SIG-M5 (cell line): Measurements from ENCODE around the gene POLR1H.
A peak's percentile ranks its signal among the peaks of the same experiment; 100 is the strongest.
"Not testable (repeated sequence)": the region's sequence is repeated elsewhere in the genome, so short reads cannot be mapped to it uniquely, and the experiment has no call there.

Experiments
- DNase-seq: peaks from one replicate; lab custom pipeline; 2025; lab: John Stamatoyannopoulos, UW

The POLR1H gene, protein sequence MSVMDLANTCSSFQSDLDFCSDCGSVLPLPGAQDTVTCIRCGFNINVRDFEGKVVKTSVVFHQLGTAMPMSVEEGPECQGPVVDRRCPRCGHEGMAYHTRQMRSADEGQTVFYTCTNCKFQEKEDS

DNA sequence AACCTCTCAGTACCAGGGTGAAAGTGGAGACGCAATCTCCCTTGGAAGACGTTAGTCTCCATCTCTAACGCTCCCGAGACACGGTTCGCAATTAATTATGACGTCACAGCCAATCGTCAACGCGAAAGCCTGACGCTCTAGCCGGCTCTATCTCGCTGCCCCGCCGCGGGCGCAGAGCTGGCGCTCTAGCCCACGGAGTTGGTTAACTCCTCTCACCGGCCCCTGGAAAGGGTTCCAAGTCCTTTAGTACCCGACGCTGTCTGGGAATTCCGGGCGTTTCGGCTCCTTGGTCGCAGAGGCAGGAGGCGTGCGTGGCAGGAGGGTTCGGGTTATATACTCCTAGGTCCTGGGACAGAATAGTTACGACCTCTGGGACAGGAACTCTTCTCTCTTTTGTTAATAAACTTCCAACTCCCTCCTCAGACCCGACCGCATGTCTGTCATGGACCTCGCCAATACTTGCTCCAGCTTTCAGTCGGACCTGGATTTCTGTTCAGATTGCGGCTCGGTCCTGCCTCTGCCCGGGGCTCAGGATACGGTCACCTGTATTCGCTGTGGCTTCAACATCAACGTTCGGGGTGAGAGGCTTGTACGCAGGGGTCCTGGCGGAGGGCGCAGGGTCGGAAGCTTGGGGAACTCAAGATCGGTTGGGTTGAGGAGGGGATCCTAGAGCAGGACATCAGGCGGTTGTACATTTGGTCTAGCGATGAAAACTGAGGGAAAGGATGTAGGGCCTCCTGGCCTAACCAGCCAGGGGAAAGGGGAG lies at the start of gene POLR1H:
Gene POLR1H (plus strand): TSS at position 174 of the 766 bp plus-strand sequence. CDS start 260 bp downstream, at position 434.
- peak; percentile 55 for DNase-seq

DNA sequence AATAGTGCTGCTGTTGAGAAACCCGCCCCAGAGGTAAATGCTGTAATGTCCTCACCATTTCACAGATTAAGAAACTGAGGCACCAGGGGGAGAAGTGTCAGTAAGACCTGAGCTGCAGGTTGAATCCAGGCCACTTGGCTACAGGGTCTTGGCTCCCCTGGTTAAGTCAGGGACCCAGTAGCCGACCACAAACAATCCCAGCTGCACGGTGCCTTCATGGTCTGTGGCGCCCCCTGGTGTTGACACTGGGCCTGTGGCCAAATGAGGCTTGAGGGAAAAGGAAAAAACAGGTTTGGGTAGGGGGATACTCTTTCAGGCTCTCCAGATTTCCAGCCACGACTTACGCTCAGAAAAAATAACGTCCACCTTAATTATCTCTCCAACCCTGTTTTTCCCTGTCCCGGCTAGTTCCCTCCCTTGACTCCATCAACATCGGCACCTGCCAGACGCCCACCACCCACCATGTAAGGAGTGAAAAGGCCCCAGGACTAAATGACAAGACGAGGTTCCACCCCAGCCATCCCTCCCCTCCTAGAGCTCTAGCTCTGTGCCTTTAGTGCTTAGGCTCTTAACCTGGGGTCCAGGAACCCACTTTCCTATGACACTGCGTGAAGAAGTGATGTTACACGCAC lies 47.7 kb upstream of the POLR1H start:
- no peak for DNase-seq

DNA sequence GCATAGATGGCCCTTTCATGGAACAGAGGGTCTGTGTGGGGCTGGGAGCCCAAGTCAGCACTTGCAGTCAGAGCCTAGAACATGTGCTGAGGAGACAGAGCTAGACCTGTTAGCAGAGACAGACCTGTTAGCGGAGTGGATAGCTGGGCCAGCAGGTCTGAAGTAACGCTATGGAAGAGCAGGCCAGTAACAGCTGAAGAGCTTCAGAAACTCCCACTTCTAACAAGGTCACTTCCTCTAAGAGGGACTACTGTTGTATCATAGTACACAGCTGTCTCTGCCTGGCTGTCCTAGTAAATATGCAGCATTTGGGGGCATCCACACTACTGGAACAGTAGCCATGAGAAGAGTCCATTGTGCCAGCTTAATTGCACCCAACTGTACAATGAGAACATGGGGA lies 41.2 kb upstream of the POLR1H start:
- no peak for DNase-seq

DNA sequence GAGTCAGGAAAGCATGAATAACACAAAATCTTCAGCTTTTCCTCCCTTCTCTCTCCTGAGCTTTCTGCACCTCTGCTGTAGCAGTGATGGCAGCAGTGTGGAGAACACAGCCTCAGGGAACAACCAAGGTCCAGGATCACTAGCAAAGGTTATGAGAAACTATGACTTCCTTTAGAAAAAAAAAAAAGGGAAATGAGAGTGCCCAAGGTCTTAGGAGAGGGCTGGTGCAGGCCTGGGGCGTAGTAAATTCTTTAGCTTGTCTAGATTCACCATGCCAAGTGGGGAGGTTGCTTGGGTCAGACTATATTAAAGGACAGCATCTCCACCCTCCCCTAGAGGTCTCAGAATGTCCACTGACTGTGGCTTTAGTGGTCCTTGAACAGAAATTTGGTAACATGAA lies 40.4 kb upstream of the POLR1H start:
- no peak for DNase-seq

DNA sequence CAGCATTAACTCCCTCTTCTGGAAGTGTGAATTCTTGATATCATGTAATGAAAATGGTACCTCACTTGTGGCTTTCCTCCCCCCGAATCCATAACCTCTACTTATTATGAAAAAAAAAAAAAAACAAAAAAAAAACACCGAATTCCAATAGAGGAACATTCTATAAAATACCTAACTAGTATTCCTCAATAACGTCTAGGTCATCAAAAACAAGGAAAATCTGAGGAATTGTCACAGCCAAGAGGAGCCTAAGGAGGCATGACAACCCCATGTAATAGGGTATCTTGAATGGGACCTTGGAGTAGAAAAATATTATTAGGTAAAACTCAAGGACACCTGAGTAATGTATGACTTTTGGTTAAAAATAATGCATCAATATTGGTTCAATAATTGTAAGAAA lies 38.9 kb upstream of the POLR1H start:
- no peak for DNase-seq

DNA sequence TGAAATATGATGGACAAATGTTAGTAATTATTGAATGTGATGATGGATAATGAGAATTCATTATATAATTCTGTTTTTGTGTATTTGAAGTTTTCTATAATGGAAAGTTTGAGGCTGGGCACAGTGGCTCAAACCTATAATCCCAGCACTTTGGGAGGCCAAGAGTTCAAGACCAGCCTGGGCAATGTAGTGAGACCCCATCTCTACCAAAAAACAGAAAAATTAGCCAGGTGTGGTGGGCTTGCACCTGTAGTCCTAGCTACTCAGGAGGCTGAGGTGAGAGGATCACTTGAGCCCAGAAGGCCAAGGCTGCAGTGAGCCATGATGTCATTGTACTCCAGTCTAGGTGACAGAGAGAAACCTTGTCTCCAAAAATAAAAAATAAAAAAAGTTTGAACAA lies 38.4 kb upstream of the POLR1H start:
- not testable (repeated sequence) for DNase-seq

DNA sequence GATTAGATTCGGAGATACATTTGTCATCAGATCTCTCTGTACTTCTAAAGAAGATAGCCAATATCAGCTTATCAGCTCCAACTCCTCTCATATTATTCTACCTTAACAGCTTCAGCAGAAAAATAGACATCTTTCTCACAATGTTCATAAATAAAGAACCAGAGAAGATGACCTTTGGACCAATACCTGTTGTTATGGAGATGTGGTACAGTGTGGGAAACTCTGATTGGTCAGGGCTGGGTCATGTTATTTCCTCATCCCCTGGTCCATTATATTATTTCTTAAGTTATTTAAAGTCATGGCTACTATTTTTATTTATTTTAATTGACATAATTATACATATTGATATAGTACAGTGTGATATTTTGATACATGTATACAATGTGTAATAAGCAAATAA lies 35.9 kb upstream of the POLR1H start:
- no peak for DNase-seq

DNA sequence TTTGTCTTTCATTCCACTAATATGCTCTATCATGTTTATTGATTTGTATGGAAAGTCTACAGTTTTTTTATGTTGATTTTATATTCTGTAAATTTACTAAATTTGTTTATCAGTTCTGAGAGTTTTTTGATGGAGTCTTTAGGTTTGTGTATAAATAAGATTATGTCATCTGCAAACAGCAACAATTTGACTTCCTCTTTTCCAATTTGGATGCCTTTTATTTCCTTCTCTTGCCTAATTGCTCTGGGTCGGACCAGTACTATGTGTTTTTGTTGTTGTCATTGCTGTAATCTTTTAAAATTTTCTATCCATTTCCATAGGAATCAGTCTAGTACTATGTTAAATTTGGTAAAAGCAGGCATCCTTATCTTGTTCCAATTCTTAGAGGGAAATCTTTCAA lies 31.5 kb upstream of the POLR1H start:
- DNase-seq = no peak

DNA sequence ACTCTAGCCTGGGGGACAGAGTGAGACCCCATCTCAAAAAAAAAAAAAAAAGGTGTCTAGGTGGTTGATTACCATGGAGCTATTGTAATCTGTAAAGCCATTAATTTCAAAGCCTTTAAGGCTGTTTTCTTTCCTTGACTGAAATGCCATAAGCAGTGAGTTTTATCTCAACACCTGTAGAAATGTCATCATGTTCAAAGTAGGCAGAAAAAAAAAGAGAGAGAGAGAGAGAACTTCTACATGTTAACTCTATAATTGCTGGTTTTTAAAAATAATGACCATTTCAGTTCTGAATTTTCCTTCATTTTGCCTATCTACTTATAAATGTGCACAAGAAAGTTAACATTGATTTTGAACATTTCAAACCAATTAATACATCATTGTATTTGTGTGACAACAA lies 29.7 kb upstream of the POLR1H start:
- DNase-seq = no peak

DNA sequence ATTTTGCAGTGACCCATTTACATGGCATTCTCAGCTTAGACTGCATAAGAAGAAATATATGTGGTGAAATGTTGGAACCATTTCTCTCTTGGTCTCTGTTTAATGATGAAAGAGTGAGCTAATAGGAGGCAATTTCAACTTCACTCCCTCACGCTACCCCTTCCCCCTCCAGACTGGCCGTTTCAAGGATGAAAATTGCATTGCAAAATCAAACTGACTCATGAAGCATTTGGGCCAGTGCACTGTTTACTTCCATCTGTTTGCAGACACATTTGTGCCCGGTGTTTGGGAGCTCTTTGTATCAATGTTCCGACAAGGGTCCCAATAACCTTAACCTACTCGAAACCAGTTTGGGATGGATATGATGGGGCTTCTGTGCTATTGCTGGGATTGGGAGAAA lies 27.6 kb upstream of the POLR1H start:
- peak; percentile 38 for DNase-seq

DNA sequence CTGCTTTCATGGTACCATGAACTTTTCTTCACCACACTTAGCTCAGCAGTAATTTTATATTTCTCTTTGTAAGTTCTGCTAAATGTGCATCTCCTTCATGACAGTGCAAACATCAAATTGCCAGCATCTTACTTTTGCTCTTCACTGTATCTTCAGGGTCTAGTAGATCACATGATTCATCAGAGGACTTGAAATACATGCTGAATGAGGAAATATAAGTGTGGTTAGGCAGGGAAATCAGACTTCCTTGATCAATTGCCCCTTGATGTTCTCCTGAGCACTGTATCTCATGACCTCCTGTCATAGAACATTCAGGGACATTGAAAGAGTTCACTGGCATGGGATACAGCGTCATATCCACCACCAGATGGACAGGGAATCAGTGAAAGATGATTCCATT lies 25.3 kb upstream of the POLR1H start:
- DNase-seq = no peak

DNA sequence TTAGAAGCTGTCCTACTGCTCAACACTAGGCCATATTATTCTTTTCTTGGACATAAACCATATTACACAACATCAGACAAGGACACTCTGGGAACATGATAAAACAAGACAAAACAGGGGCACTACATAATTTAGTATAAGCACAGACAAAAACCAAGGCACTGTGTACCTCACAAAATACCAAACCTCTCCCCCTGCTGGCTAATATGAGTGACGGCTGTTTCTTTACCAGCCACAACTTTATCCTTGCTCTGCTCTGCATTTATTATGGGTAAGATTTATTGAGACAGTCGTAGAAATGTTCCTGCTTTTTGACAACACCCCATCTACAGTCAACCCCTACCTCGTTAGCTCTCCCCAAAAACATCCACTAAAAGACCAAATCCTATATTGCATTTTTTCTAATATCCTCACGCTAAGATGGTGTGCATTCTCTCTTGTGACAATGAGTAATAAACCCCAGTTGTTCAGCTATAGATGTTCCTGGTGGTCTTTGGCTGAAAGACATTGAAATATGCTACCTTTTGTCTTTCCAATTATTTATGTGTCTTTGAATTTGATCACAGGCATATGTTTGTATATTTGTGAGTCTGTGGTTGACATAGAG lies 23.8 kb upstream of the POLR1H start:
- DNase-seq = no peak

DNA sequence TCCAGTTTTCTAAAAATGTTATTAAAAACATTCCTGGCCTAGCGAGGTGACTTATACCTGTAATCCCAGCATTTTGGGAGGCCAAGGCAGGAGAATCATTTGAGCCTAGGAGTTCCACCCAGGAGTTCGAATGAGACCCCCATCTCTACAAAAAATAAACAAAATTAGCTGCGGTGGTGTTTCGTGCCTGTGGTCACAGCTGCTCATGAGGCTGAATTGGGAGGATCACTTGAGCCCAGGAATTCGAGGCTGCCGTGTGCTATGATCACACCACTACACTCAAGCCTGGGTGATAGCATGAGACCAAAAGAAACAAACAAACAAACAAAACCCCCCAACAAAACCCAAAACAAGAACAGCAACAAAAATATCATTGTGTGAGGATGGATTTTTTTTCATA lies 19.8 kb upstream of the POLR1H start:
- DNase-seq = no peak

DNA sequence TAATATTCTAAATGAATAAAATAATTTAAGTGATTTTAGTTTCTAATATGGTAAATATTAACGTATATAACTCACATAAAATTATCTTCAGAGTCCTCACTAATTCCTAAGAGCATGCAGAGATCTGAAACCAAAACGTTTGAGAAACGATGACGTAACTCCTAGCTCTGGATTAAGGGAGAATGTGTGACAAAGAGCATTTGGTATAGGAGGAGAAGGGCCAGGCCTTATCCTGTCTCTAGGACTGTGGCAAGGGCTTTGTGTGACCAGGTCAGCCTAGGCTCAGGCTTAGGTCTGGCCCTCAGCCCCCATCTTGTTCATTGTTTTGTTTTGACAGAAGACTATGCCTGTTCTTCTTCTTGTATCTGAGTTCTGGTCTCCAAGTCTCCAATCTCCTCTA lies 19.2 kb upstream of the POLR1H start:
- no peak for DNase-seq

DNA sequence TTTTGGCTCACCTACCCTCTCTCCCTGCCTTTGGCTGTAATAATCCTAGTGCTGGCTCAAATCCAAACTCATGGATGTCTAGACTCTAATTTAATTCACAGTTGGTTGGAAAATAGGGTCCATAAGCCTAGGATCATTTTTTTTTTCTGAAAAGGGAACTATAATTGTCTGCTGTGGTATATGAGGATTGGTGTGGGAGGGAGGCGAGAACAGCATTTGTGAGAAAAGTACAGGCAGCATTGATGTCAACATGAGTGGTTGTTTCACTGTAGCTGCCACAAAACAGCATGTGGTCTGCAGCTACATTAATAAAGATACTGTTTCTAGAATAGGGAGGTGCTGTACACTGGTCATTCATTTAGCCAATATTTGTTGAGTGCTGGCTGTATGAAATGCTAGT lies 18.6 kb upstream of the POLR1H start:
- no peak for DNase-seq

DNA sequence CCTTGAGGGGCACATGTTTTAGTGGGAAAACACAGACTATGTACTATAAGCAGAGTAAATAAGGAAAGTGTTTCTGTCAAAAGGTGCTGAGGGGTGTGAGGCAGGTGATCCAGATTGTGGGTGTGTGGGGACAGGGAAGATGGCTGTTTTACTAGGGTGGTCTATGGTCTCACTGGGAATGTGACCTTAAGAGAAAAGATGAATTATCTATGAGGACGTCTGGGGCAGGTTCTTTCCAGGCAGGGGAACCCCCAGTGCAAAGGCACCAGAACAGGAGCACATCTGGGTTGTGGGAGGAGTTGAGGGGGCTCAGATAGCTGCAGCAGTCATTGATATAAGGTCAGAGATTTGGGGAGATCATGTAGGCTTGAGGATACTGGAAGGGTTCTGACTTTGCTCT lies 18.2 kb upstream of the POLR1H start:
- no peak for DNase-seq

DNA sequence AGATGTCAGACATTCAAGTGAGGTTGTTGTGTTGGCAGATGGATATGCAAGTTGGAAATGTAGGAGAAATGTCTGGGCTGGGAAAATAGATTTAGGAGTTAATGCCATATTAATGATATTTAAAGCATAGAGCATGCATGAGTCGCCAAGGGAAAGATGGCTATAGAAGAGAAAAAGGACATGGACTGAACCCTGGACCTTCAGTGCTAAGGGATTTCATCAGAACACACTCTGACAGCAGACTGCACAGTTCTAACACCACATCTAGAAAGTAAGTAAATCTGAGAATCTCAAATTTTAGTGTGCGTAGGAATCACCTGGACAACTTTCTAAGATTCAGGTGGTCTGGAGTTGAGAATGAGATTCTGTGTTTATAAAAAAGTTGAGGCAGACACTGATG lies 17.3 kb upstream of the POLR1H start:
- no peak for DNase-seq

DNA sequence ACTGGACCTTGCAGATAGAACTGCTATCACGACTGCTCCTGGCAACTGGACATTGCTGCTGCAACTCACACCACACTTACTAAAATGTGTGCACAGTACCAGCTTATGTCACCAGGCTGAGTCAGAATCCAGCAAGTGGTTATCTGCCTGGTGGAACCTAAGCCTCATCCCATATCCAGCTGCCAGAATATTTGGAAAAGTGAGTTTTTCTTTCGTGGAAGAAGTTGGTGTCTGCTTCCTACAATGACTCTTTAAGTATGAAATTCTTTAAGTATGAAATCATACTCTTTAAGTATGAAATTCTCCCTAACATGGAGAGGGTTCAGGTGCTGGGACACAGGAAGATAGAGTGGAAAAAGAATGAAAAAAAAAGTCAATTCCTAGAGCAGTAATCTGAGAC lies 16.4 kb upstream of the POLR1H start:
- no peak for DNase-seq

DNA sequence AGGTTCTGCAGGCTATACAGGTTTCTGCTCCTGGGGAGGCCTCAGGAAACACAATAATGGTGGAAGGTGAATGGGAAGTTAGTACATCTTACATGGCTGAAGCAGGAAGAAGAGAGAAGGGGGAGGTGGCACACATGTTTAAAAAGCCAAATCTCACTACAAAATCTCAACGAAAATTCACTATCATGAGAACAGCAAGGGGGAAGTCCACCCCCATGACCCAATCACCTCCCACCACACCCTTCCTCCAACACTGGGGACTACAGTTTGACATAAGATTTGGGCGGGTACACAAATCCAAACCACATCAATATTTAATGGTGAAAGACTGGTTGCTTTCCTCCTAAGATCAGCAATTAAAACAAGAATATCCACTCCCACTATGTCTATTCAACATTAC lies 13.8 kb upstream of the POLR1H start:
- no peak for DNase-seq

DNA sequence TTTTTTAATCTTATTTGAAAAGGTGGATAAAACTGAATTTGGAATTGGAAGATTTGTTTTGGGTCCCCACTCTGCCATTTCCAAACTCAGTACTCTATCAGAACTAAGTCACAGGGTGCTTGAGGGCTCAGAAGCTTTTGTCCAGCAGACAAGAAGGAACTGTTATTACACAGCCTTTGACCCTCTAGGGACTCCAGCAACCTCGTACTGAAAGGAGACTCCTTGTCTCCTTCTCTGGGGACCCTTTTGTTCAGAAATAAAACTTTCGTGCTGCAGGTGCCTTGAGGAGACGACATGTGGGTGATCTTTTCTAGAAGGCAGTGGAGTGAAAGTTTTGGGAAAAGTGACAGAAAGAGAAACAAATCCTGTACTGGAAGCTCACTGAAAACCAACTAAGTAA lies 7.4 kb upstream of the POLR1H start:
- no peak for DNase-seq

DNA sequence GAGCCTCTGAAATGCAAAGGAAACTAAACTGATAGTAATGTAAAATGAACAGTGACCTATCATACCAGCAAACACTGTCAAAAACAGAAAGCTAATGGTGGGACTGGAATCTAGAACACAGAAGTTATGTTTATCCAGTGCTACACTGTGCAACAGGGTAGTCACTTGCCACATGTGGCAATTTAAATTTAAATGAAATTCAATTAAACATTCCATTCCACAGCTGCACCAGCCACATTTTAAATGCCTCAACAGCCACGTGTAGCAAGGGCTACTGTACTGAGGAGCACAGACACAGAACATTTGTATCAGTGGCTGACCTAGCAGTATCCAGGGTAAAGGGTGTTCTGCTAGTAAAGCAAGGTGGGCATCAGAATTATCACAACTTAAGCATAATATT lies 5.6 kb upstream of the POLR1H start:
- DNase-seq = no peak

DNA sequence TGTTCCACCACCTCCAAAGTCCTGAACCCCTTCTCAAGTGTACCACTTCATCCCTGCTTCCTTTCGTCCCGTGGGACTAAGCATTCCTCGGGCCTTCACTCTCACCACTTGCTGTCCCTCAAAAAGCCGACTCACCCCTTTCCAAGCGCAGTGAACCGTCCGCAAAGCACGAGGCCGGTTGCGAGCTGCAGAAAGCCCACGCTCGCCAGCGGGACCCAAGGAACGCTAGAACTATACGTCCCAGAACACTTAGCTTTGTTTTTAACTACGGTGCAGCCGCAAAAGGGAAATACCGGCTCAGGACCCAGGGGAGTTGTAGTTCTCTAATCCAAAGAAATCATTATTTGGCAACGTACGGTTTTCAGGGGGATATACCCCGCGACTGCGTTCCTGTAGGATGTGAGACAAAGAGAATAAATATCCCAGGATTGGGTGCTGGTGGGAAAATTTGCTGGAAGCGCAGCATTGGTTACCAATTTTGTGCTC lies 416 bp upstream of the POLR1H start:
- DNase-seq = no peak

DNA sequence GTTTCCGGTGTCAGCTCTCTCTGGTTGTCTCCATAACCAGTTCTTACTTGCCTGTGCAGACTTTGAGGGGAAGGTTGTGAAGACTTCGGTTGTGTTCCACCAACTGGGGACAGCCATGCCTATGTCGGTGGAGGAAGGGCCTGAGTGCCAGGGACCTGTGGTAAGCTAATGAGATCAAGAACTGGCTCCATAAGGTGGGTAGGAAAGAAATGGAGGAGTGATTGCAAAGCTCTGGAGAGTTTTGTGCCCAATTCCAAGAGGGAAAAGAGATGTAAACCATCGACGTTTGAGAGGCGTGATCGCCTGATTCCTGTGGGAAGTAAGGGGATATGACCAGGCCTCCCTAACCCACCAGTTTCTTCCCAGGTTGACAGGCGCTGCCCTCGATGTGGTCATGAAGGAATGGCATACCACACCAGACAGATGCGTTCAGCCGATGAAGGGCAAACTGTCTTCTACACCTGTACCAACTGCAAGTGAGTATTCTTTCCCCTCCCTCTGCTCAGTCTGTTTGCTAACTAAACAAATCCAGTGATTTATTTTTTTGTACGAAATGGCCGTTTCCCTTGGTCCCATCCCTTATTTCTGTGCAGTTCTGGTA lies 893 bp downstream of the POLR1H start:
- no peak for DNase-seq
